ENCODE measurements around the gene PLCD4.

The PLCD4 gene

DNA sequence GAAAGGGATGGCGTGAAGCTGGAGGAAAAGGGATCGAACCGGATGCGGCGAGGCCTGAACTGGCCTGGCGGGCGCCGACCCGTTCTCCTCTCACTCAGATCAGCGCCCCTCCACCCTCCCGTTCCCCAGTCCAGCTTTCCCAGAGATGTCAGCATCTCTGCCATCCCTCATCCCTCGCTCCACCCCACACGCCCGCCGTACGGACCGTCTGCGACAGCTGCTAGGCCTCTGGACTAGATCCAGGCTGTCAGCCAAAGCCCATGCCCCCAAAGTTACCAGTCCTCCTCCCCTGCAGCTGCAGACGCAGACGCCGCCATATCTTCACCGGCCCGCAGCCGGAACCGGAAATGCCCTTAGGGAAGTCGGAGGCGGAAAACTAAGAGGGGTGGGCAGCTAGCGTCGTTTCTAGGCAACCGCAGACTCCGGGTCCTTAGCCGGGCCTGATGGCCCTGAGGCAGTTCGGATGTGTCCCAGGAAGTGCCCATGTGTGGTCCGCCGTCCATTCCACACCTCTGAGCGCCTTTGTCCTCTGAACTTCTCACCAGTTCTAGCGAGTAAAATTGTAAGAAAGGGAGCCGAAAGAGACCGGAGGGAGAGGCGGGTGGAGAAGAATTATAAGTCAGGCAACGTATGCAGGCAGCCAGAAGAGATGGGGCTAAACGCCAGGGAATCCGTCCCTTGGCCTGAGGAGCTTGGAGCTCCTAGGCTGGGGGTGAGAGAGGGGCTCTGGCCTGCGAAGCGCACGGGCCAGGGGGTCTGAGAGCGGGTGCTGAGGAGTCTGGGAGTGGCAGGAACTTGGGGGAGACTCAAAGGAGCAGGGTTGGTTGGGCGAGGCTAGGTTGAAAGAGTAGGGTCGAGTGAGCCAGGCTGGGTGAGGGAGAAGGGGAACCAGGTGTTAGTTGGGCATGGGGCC is 64.2 kb downstream of the PLCD4 start, which contains the start of the genes RNF25 and STK36:
Gene RNF25, minus strand, starts transcription at position 349 of the 913 bp plus-strand sequence. Its CDS starts 32 bp downstream, at position 317.
Gene STK36, plus strand, starts transcription at position 433 of the 913 bp plus-strand sequence. CDS start 744 bp downstream, outside the sequence.
- DNase-seq, result peak; percentile 90

DNA sequence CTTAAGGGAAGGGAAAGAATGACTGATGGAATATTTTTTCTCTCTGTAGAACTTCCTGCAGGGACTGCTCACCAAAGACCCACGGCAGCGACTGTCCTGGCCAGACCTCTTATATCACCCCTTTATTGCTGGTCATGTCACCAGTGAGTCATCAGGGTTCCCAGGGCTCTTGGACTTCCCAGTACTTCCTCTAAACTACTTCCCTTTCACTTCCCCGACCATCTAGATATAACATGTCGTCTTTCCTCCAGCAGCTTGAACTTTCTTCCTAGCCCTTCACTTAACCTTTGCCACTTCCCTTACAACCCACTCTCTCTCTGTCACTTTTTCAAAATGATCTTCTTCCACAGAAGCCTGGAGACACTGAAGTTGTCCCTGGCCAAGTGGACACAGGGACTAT is 71.4 kb downstream of the PLCD4 start:
- no peak for DNase-seq

DNA sequence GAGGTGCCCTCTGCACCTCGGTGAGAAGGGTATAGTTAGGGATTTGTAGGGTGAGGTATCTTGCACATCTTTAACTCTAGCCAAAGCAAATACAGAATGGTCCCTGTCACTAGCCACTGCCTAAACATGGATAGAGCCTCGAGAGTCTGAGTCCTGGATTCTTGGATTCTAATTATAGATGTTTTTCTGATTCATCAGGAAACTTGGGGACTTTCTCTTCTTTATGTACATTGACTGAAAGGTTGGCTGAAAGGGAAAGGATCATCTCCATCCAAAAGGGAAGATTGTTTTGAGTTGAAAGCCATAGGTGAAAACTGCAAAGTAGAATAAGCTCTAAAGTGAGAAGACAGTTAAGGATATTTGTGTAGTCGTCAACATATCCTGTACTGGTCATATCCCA is 72.4 kb downstream of the PLCD4 start:
- no peak for DNase-seq
